ENCODE data around the gene CCDC172.

GRCh38 chr10:116331815-116332214, 7.6 kb downstream of the CCDC172 start:
- TF ChIP-seq POLR2A (IDR thresholded peaks at IDR 0.05) (no peak), POLR2AphosphoS5 (IDR thresholded peaks at IDR 0.05; ENCODE audit: insufficient read depth in 1 of 2, low read depth in 1 of 2) (no peak)
